ENCODE data around the gene VARS2.

The VARS2 gene

DNA sequence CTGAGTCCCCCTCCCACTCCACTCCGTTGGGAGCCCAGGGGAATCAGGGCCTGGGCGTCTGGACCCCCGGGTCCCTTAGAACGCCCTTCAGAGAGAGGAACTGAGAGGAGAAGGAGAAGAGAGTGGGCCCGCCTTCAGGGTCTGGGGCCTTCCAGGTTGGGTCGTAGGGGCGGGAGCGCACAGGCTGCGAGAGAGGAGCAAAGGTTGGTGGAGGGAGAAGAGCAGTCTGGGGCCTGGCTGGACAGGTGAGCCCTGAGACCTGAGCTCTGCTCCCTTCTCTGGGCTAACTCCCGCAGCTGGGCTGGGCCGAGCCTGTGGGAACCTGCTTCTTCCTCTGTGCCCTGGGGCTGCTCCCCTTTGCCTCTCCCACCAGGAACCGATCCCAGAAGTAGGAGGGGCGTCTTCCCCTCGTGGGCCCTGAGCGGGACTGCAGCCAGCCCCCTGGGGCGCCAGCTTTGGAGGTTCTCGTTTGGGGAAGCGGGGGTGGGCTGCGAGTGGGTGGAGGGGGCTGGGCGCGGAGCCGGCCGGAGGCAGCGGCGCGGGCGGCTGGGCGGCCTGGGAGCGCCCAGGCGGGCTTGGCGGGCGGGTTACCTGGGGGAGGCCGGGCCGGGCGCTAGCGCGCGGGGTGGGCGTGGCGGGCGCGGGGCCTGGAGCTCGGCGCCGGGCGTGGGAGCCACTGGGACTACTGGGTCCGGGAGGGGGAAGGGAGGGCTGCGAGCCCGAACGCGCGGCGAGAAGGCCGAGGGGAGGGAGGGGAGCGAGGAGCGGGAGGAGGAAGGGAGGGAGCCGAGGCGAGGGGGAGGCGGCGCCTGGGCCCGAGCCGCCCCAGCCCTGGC lies 30.1 kb upstream of the VARS2 start, which contains the start of gene DDR1:
Gene DDR1, plus strand, starts transcription at position 835 of the 836 bp plus-strand sequence. CDS start 4,211 bp downstream, outside the sequence.
- peak within 1 kb of the TSS; percentile 99 for H3K27ac ChIP-seq
- DNase-seq (ENCODE audit: low read depth, low spot score), result no peak

GRCh38 chr6:30884521-30885480 lies 29.2 kb upstream of the VARS2 start:
- no peak for DNase-seq (ENCODE audit: low read depth, low spot score)
- H3K27ac ChIP-seq, result peak overlapping the region; percentile 99

- peak overlapping the region; percentile 99 for H3K27ac ChIP-seq
- no peak for DNase-seq (ENCODE audit: low read depth, low spot score)
Observed at GRCh38 chr6:30885481-30885998, 28.5 kb upstream of the VARS2 start.

DNA sequence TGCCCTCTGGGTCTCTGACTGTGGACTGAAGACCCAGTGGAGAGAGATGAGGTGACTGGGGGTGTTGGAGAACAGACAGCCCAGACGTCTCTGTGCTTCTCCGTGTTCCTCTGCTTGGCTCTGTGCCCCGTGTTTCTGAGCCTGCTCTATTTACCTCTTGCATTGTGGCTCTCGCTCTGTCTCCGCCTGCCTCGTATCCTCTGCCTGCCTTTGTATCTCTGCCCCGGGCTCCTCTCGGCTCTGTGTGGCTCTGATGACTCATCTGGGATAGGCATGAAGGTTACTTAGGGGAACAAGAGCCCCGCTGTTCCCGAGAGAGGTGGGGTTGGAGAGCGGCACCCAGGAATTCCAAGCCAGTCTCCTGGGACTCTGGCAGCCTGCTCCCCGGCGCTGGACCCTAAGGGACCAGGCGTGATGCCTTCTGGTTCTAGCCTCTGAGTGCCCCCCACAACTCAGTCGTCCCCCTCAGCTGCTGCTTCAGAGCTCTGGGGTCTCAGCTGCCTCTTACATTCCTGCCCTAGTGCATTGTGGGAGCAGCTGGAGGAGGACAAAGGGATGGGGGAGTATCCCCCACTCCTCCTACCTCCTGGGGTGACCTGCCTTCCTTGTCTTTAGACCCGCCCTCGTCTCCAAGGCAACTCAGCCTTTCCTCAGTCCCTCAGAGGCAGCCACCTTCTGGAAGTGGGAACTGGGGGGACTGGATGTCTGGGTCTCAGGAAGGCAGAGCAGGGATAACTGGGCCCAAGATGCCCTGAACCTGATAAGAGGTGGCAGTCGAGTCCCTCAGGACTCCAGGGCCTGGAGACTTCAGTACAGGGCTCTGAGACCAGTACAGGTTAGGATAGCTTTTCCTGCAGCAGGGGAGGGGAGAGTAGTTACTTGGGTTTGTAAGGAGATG lies 27.8 kb upstream of the VARS2 start:
- DNase-seq (ENCODE audit: low read depth, low spot score), result no peak
- peak overlapping the region; percentile 99 for H3K27ac ChIP-seq

- no peak for DNase-seq (ENCODE audit: low read depth, low spot score)
- H3K27ac ChIP-seq, result peak overlapping the region; percentile 99
Observed at GRCh38 chr6:30886897-30887255, 27.2 kb upstream of the VARS2 start.

- peak overlapping the region; percentile 99 for H3K27ac ChIP-seq
- DNase-seq (ENCODE audit: low read depth, low spot score), result no peak
Observed at GRCh38 chr6:30887901-30888815, 25.9 kb upstream of the VARS2 start.

DNA sequence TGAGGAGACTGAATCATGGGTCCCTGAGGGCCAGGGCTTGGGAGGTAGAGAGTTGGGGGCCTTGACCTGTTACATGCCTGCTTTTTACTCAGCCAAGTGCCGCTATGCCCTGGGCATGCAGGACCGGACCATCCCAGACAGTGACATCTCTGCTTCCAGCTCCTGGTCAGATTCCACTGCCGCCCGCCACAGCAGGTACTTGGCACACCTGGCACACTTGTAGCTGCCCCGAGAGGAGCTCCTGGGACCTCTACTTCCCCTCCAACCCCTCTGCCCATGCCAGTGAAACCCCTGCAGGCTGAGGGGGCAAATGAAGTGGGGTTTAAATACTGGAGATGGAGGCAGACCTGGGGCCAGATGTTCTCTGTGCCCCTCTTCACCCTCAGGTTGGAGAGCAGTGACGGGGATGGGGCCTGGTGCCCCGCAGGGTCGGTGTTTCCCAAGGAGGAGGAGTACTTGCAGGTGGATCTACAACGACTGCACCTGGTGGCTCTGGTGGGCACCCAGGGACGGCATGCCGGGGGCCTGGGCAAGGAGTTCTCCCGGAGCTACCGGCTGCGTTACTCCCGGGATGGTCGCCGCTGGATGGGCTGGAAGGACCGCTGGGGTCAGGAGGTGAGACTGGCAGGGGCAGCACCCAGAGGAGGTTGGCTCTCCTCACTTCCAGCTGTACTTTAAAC lies 25.1 kb upstream of the VARS2 start:
- H3K27ac ChIP-seq, result peak overlapping the region; percentile 99
- DNase-seq (ENCODE audit: low read depth, low spot score), result no peak

- no peak for DNase-seq (ENCODE audit: low read depth, low spot score)
- H3K27ac ChIP-seq, result peak overlapping the region; percentile 99
Observed at GRCh38 chr6:30889496-30889885, 24.5 kb upstream of the VARS2 start.

GRCh38 chr6:30889921-30890645 lies 24.0 kb upstream of the VARS2 start:
- no peak for DNase-seq (ENCODE audit: low read depth, low spot score)
- peak overlapping the region; percentile 99 for H3K27ac ChIP-seq

GRCh38 chr6:30890646-30891449 lies 23.2 kb upstream of the VARS2 start:
- DNase-seq (ENCODE audit: low read depth, low spot score), result no peak
- peak overlapping the region; percentile 99 for H3K27ac ChIP-seq

DNA sequence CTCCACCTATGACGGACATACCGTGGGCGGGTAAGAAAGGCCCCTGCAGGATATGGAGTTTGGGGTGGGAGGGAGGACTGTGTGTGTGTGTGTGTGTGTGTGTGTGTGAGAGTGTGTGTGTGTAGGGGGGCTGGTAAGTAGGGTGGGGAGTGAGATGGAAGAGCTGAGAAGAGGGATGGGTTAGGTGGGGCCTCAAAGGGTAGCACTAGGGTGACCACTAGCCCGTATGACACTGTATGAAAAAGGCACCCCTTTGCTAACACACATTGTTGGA lies 22.7 kb upstream of the VARS2 start:
- H3K27ac ChIP-seq, result no peak overlapping the region

GRCh38 chr6:30891816-30892538 lies 22.1 kb upstream of the VARS2 start:
- DNase-seq (ENCODE audit: low read depth, low spot score), result no peak
- no peak overlapping the region for H3K27ac ChIP-seq

More for the DNA sequence above, 22.7 kb upstream of the VARS2 start:
- no peak for DNase-seq (ENCODE audit: low read depth, low spot score)

DNA sequence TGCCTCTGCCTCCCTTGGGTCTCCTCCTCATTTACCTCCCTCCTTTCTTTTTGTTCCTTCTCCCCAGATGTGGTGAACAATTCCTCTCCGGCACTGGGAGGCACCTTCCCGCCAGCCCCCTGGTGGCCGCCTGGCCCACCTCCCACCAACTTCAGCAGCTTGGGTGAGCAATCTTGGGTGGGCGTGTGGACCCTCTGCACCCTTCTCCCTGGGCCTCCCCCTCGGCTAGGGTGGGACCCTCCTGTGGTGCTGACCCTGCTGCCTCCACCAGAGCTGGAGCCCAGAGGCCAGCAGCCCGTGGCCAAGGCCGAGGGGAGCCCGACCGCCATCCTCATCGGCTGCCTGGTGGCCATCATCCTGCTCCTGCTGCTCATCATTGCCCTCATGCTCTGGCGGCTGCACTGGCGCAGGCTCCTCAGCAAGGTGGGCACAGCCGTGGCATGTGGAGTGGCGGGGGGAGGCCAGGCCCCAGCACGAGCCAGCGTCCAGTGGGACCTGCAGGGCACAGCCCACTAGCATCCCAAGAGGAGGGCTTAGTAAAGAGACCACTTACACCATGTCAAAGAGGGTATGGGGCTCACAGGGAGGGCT lies 20.9 kb upstream of the VARS2 start:
- no peak overlapping the region for H3K27ac ChIP-seq
- no peak for DNase-seq (ENCODE audit: low read depth, low spot score)

- no peak for DNase-seq (ENCODE audit: low read depth, low spot score)
Observed at GRCh38 chr6:30893666-30894065, 20.4 kb upstream of the VARS2 start.

GRCh38 chr6:30894381-30894780 lies 19.7 kb upstream of the VARS2 start:
- no peak overlapping the region for H3K27ac ChIP-seq
- no peak for DNase-seq (ENCODE audit: low read depth, low spot score)

More at GRCh38 chr6:30893666-30894065, 20.4 kb upstream of the VARS2 start:
- no peak overlapping the region for H3K27ac ChIP-seq

- H3K27ac ChIP-seq, result no peak overlapping the region
Observed at GRCh38 chr6:30894935-30895334, 19.1 kb upstream of the VARS2 start.

More at GRCh38 chr6:30894935-30895334, 19.1 kb upstream of the VARS2 start:
- DNase-seq (ENCODE audit: low read depth, low spot score), result no peak
